H1 (cell line): ENCODE results near the gene MAPKAP1. TPM values are rescaled to one million over a fixed set of nuclear protein-coding genes. Genes with fewer than 3 reads are reported as not detected.
A peak's percentile ranks its signal among the peaks of the same experiment; 100 is the strongest.

Source experiments
- CTCF ChIA-PET: fragments of 300-600 bp; sonication (Branson Sonifier 250); formaldehyde crosslinking; loops from one replicate; lab custom pipeline; 2021; ENCODE audit not compliant: partially characterized antibody; lab: Charles Lee
- POLR2A ChIA-PET: fragments of 300-600 bp; sonication (Branson Sonifier 250); formaldehyde crosslinking; loops from one replicate; lab custom pipeline; 2021; ENCODE audit warnings: inconsistent platforms; ENCODE audit not compliant: partially characterized antibody; lab: Charles Lee
- DNase-seq, 2 experiments: peaks; one replicate each; pipeline versions ENCODE4 v3.0.0 to v3.0.0-alpha.2; 2010 to 2022; ENCODE audit warnings: low spot score in 2 of 2, low read depth in 1 of 2, mixed read lengths in 1 of 2
- FAIRE-seq: peaks from 2 replicates; lab custom pipeline; 2011; peaks lifted over from hg19 to GRCh38; lab: Jason Lieb, UNC
- H2AFZ ChIP-seq: 2 replicates; pipeline ENCODE4 v1.8.1; 2012; ENCODE audit warnings: low read length, inconsistent platforms
- H2AK5ac ChIP-seq: 2 replicates; pipeline ENCODE4 v1.6.1; 2013; ENCODE audit warnings: low read depth, low read length
- H2BK120ac ChIP-seq: replicated peaks from 2 replicates; pipeline ENCODE3; 2013; ENCODE audit warnings: low read depth, low read length, inconsistent platforms
- H2BK12ac ChIP-seq: 2 replicates; pipeline ENCODE4 v1.6.1; 2013; ENCODE audit warnings: low read depth, low read length
- H2BK15ac ChIP-seq: 2 replicates; pipeline ENCODE4 v1.6.1; 2013; ENCODE audit warnings: low read length
- H2BK20ac ChIP-seq: 2 replicates; pipeline ENCODE4 v1.6.1; 2013; ENCODE audit warnings: low read length
- H2BK5ac ChIP-seq: 2 replicates; pipeline ENCODE4 v1.6.1; 2013; ENCODE audit warnings: low read depth, low read length
- H3K14ac ChIP-seq: 2 replicates; pipeline ENCODE4 v1.6.1; 2013; ENCODE audit warnings: inconsistent platforms; ENCODE audit not compliant: insufficient read length
- H3K18ac ChIP-seq: 2 replicates; pipeline ENCODE4 v1.6.1; 2013; ENCODE audit warnings: low read length; ENCODE audit errors: extremely low read depth
- H3K23ac ChIP-seq: 2 replicates; pipeline ENCODE4 v1.6.1; 2013; ENCODE audit warnings: inconsistent platforms; ENCODE audit not compliant: insufficient read length
- H3K23me2 ChIP-seq: 2 replicates; pipeline ENCODE4 v1.6.1; 2013; ENCODE audit warnings: low read depth, low read length
- H3K27ac ChIP-seq: 2 replicates; pipeline ENCODE4 v1.6.1; 2011; ENCODE audit warnings: low read depth, low read length, inconsistent platforms
- H3K27me3 ChIP-seq, 4 experiments: replicated peaks in 1 of 4; 1 replicate in 1 of 4; 2 replicates in 3 of 4; pipeline versions ENCODE4 v1.6.1 to v1.8.1; 2011 to 2013; ENCODE audit warnings: low read length in 3 of 4, mild to moderate bottlenecking in 3 of 4, inconsistent platforms in 2 of 4, mixed read lengths in 2 of 4, moderate library complexity in 1 of 4; ENCODE audit not compliant: control insufficient read depth in 3 of 4, insufficient read depth in 3 of 4; ENCODE audit errors: extremely low read depth in 1 of 4
- H3K36me3 ChIP-seq, 4 experiments: 2 replicates each; pipeline versions ENCODE4 v1.6.1 to v1.8.1; 2011 to 2013; ENCODE audit warnings: mild to moderate bottlenecking in 4 of 4, low read length in 3 of 4, moderate library complexity in 2 of 4, control low read depth in 1 of 4, inconsistent platforms in 1 of 4; ENCODE audit not compliant: insufficient read depth in 4 of 4, control insufficient read depth in 2 of 4
- H3K4ac ChIP-seq: replicated peaks from 2 replicates; pipeline ENCODE3; 2013; ENCODE audit warnings: low read length, low read depth, mixed read lengths, inconsistent platforms; ENCODE audit not compliant: insufficient read length
- H3K4me1 ChIP-seq, 4 experiments: replicated peaks in 1 of 4; 1 replicate in 1 of 4; 2 replicates in 3 of 4; pipeline versions ENCODE4 v1.6.1 to v1.8.1; 2011 to 2013; ENCODE audit warnings: low read length in 3 of 4, inconsistent platforms in 2 of 4, mixed read lengths in 1 of 4; ENCODE audit not compliant: insufficient read depth in 4 of 4, control insufficient read depth in 3 of 4
- H3K4me2 ChIP-seq, 2 experiments: 2 replicates each; pipeline versions ENCODE4 v1.6.1 to v1.8.1; 2011 to 2013; ENCODE audit warnings: low read depth in 2 of 2, low read length in 2 of 2, control low read depth in 1 of 2, inconsistent platforms in 1 of 2, mild to moderate bottlenecking in 1 of 2; ENCODE audit not compliant: insufficient read depth in 1 of 2
- H3K4me3 ChIP-seq, 4 experiments: fragments of 200-600, 300-600 bp in 1 of 4; sonication (generic), shearing (Covaris generic), sonication (Bioruptor Twin) in 1 of 4; 2 replicates each; pipeline versions ENCODE4 v1.5.1 to v1.8.1; 2011 to 2016; ENCODE audit warnings: low read length in 4 of 4, low read depth in 3 of 4, control low read depth in 2 of 4, inconsistent platforms in 2 of 4, mild to moderate bottlenecking in 2 of 4, mixed read lengths in 1 of 4, moderate library complexity in 1 of 4; ENCODE audit not compliant: insufficient read depth in 2 of 4; ENCODE audit errors: extremely low read depth in 1 of 4
- H3K56ac ChIP-seq: replicated peaks from 2 replicates; pipeline ENCODE3; 2013; ENCODE audit warnings: low read depth, mild to moderate bottlenecking, mixed read lengths, low read length, inconsistent platforms; ENCODE audit not compliant: insufficient read length
- H3K79me1 ChIP-seq: 2 replicates; pipeline ENCODE4 v1.6.1; 2013; ENCODE audit warnings: low read depth, low read length, control low read depth
- H3K79me2 ChIP-seq, 2 experiments: 2 replicates each; pipeline versions ENCODE4 v1.6.1 to v1.8.1; 2012 to 2013; ENCODE audit warnings: low read length in 2 of 2, mild to moderate bottlenecking in 2 of 2, inconsistent platforms in 1 of 2; ENCODE audit not compliant: insufficient read depth in 2 of 2, control insufficient read depth in 1 of 2
- H3K9ac ChIP-seq, 4 experiments: replicated peaks in 1 of 4; 1 replicate in 1 of 4; 2 replicates in 3 of 4; pipeline versions ENCODE4 v1.6.1 to v1.8.1; 2011 to 2013; ENCODE audit warnings: low read depth in 3 of 4, low read length in 3 of 4, control low read depth in 2 of 4, mild to moderate bottlenecking in 2 of 4, moderate library complexity in 2 of 4, inconsistent platforms in 1 of 4; ENCODE audit errors: extremely low read depth in 1 of 4
- H3K9me3 ChIP-seq, 2 experiments: 2 replicates each; pipeline versions ENCODE4 v1.6.1 to v1.8.1; 2012 to 2013; ENCODE audit warnings: mild to moderate bottlenecking in 2 of 2, moderate library complexity in 2 of 2, control low read depth in 1 of 2, inconsistent platforms in 1 of 2, low read depth in 1 of 2, low read length in 1 of 2, mixed read lengths in 1 of 2; ENCODE audit not compliant: insufficient read depth in 2 of 2
- H4K20me1 ChIP-seq, 2 experiments: replicated peaks in 1 of 2; 2 replicates each; pipeline versions ENCODE3 to v1.8.1; 2011 to 2013; ENCODE audit warnings: inconsistent platforms in 2 of 2, low read length in 2 of 2, mild to moderate bottlenecking in 1 of 2; ENCODE audit not compliant: insufficient read depth in 2 of 2, control insufficient read depth in 1 of 2
- H4K5ac ChIP-seq: 2 replicates; pipeline ENCODE4 v1.6.1; 2013; ENCODE audit warnings: low read length, low read depth, mixed read lengths, inconsistent platforms; ENCODE audit not compliant: insufficient read length
- H4K8ac ChIP-seq: 2 replicates; pipeline ENCODE4 v1.8.0; 2013; ENCODE audit warnings: mild to moderate bottlenecking, moderate library complexity, low read length, inconsistent platforms; ENCODE audit not compliant: insufficient read depth; ENCODE audit errors: extremely low read depth
- H4K91ac ChIP-seq: replicated peaks from 2 replicates; pipeline ENCODE3; 2013; ENCODE audit warnings: low read length, mixed read lengths, inconsistent platforms; ENCODE audit not compliant: insufficient read length
- HDAC2 ChIP-seq, 2 experiments: fragments of 300-600 bp in 1 of 2; sonication (generic) in 1 of 2; IDR thresholded peaks; 2 replicates each; pipeline ENCODE4 v1.6.1; 2011 to 2012; ENCODE audit warnings: low read depth in 2 of 2, low read length in 2 of 2, mild to moderate bottlenecking in 2 of 2, moderate library complexity in 2 of 2, borderline replicate concordance in 1 of 2, inconsistent platforms in 1 of 2
- SP1 ChIP-seq: IDR thresholded peaks from 2 replicates; pipeline ENCODE4 v1.6.1; 2011; ENCODE audit warnings: low read depth, low read length
- WGBS, 2 experiments: shearing (Covaris generic) in 1 of 2; methylation state at CpG; one replicate each; pipeline versions ENCODE4 v1.1.6 to v1.1.7; 2013 to 2015; ENCODE audit warnings: low lambda C conversion rate in 2 of 2, mixed read lengths in 2 of 2, inconsistent platforms in 1 of 2, low coverage in 1 of 2, missing lambda C conversion rate in 1 of 2; ENCODE audit not compliant: insufficient replicate concordance in 2 of 2, insufficient coverage in 1 of 2, insufficient read length in 1 of 2; ENCODE audit errors: extremely low coverage in 1 of 2, missing lambda C conversion rate in 1 of 2; 5-methylcytosine and 5-hydroxymethylcytosine counted together
- polyA plus RNA-seq, 7 experiments: library from polyadenylated mRNA; depleted of rRNA in 3 of 7; stranded (reverse) in 5 of 7; unstranded in 2 of 7; fragments of >200 nt in 5 of 7; fragments of 200-250 nt in 2 of 7; gene quantifications; 1 replicate in 5 of 7; 2 replicates in 1 of 7; 4 replicates in 1 of 7; pipeline versions ENCODE4 v1.2.1 to v1.2.3, GENCODE V29; 2011 to 2013; ENCODE audit warnings: missing spikeins in 2 of 7, mixed read lengths in 2 of 7
- total RNA-seq: library from RNA; stranded (reverse); fragmentation: NEBNext Ultra II Directional; extraction: Animal tissue kit (Norgen Biotek cat#: 25700); gene quantifications from 2 replicates; pipeline ENCODE4 v1.2.1, GENCODE V29; 2021

MAPKAP1 gene
- total and polyA plus RNA-seq, 2 of the 8 experiments (the other 6 are each of a cell fraction or from before 2014, with no cell fraction given), result 79.2 to 140 TPM

GRCh38 chr9:125694478-125694877, 12.5 kb downstream of the MAPKAP1 start:
- Histone ChIP-seq H3K9ac (no peak overlapping the region), H4K8ac (no peak overlapping the region), H3K18ac (no peak overlapping the region), H2BK12ac (no peak overlapping the region), H3K27me3 (peaks cover 0 to 2% (median 0%) of the 10 kb centered on the region in 4 experiments; a peak in 1 of 7 replicates), H2BK5ac (no peak overlapping the region), H3K23me2 (no peaks in the 10 kb centered on the region), H2BK20ac (no peak overlapping the region), H3K4ac (no peak overlapping the region), H3K4me3 (peak overlapping the region in 1 of 4 experiments; percentile 7; a peak in 1 of 8 replicates), H4K5ac (peak overlapping the region; percentile 72), H3K79me1 (0 out of 2 replicates have a peak, but pooled peaks cover 2% of the 10 kb centered on the region), H3K79me2 (peaks cover 5 to 72% of the 10 kb centered on the region in 2 experiments), H2BK120ac (no peak overlapping the region), H3K56ac (peak overlapping the region; percentile 36), H3K4me1 (peaks cover 0 to 5% (median 4%) of the 10 kb centered on the region in 4 experiments; a peak in 6 of 7 replicates), H3K4me2 (peak overlapping the region in 1 of 2 experiments; percentile 41; a peak in 1 of 4 replicates), H2AK5ac (no peak overlapping the region), H3K9me3 (no peaks in the 10 kb centered on the region), H3K36me3 (no peaks in the 10 kb centered on the region), H4K91ac (no peak overlapping the region), H4K20me1 (no peaks in the 10 kb centered on the region), H3K14ac (no peak overlapping the region), H2AFZ (no peak overlapping the region), H3K27ac (no peak overlapping the region), H2BK15ac (no peak overlapping the region), H3K23ac (no peak overlapping the region)
- DNase-seq (peak in 1 of 2 experiments; percentile 14), FAIRE-seq (no peak)
- ChIA-PET CTCF (interaction anchor here (0.6 kb wide), 1 partner anchor 400 kb away, joined by 3 read pairs; no protein-coding TSS in a partner anchor), POLR2A (interaction anchor here (1.2 to 2.2 kb wide), 2 partner anchors 12 to 29 kb away, joined by 4 to 10 read pairs; partner anchors contain the start of gene MAPKAP1)
- 26% methylated on average over 3 of the region's 3 CpGs; no CpG with 5 or more reads in 1 of the 2 experiments for WGBS, 2 experiments
- 0 out of 4 replicates have a peak, but pooled peaks of 1 of the 2 experiments have one; percentile 73 for TF ChIP-seq HDAC2 (IDR thresholded peaks at IDR 0.05; ENCODE audit: borderline replicate concordance in 1 of 2, low read depth in 2 of 2, low read length in 2 of 2)
- TF ChIP-seq SP1, result peak; percentile 48; the same call in 1 of the 2 replicates
